ENCODE data around the gene IGSF3. TPM values are rescaled to one million over a fixed set of nuclear protein-coding genes. Genes with fewer than 3 reads are reported as not detected.

The IGSF3 gene
- total and polyA plus RNA-seq, 9 donors: 0.38 to 2.1 (median 1.0) TPM

DNA sequence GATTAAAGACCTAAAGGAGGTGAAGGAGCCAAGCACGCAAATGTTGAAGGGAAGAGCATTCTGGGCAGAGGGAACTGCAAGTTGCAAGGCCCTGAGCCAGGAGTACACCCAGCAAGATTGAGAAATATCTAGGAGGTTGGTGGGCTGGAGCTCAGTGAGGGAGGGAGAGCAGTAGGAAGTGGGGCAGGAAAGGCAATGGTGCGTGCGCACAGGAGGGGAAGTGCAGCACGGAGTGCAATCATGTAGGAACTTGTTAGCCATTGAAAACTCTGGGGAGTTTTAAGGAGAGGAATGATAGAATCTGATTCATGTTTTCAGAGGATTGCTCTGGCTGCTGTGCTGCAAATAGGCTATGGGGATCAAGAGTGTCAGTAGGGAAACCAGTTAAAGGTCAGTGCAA lies 13.2 kb upstream of the IGSF3 start:
- intact Hi-C loops (cut with DNase I): no loop called here
- no peak for TF ChIP-seq POLR2A (IDR thresholded peaks at IDR 0.05)
- no peak for TF ChIP-seq EP300 (IDR thresholded peaks at IDR 0.05)
- TF ChIP-seq, protein P1, sequence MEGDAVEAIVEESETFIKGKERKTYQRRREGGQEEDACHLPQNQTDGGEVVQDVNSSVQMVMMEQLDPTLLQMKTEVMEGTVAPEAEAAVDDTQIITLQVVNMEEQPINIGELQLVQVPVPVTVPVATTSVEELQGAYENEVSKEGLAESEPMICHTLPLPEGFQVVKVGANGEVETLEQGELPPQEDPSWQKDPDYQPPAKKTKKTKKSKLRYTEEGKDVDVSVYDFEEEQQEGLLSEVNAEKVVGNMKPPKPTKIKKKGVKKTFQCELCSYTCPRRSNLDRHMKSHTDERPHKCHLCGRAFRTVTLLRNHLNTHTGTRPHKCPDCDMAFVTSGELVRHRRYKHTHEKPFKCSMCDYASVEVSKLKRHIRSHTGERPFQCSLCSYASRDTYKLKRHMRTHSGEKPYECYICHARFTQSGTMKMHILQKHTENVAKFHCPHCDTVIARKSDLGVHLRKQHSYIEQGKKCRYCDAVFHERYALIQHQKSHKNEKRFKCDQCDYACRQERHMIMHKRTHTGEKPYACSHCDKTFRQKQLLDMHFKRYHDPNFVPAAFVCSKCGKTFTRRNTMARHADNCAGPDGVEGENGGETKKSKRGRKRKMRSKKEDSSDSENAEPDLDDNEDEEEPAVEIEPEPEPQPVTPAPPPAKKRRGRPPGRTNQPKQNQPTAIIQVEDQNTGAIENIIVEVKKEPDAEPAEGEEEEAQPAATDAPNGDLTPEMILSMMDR (IDR thresholded peaks at IDR 0.05): no peak
- Histone ChIP-seq H3K4me1 (ENCODE audit: insufficient read depth) (no peaks in the 10 kb centered on the region), H3K4me3 (no peak overlapping the region), H3K9me3 (no peaks in the 10 kb centered on the region), H3K27me3 (no peaks in the 10 kb centered on the region), H3K27ac (no peak overlapping the region), H3K36me3 (no peaks in the 10 kb centered on the region)
- no peak for DNase-seq
- 90 to 92% (median 91%) methylated on average over 4 of the region's 4 CpGs for WGBS, 3 donors

DNA sequence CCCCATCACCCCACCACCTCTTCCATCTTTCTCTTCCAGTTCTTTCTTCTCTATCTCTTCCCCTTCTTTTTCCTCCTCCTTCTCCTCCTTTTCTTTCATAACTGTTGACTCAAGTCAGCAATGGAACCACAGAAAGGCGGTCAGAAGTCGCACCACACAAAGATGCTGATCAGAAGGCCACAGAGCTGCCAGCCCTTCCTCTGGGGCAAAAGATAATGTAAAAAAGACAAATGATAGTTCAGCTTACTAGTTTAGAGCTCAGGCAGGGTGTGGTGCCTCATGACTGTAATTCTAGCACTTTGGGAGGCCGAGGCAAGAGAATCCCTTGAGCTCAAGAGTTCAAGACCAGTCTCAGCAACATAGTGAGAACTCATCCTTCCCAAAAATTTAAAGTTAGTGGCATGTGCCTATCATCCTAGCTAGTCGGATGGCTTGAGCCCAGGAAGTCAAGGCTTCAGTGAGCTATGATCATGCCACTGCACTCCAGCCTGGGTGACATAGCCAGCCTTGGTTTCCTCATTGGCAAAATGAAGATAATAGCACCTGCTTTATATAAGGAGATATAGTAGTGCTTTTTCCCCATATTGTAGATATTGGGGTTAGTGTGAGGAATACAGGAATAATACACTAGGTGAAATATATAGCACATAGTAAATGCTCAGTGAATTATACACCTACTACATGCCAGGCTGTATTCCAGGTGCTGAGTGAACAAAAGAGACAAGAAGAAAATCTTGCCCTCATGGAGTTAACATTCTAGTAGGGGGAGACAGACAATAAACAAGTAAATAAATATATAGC lies 12.5 kb upstream of the IGSF3 start:
- no peaks in the 10 kb centered on the region for H3K9me3 ChIP-seq
- H3K27me3 ChIP-seq: no peaks in the 10 kb centered on the region
- H3K36me3 ChIP-seq: no peaks in the 10 kb centered on the region
- 91 to 95% (median 94%) methylated on average over 4 of the region's 4 CpGs for WGBS, 3 donors
- no peak overlapping the region for H3K27ac ChIP-seq
- intact Hi-C loops (cut with DNase I): no loop called here
- TF ChIP-seq EP300 (IDR thresholded peaks at IDR 0.05): no peak
- no peak for TF ChIP-seq POLR2A (IDR thresholded peaks at IDR 0.05)
- TF ChIP-seq, protein P1 (IDR thresholded peaks at IDR 0.05): no peak
- DNase-seq: no peak
- no peak overlapping the region for H3K4me3 ChIP-seq
- H3K4me1 ChIP-seq (ENCODE audit: insufficient read depth): no peaks in the 10 kb centered on the region

DNA sequence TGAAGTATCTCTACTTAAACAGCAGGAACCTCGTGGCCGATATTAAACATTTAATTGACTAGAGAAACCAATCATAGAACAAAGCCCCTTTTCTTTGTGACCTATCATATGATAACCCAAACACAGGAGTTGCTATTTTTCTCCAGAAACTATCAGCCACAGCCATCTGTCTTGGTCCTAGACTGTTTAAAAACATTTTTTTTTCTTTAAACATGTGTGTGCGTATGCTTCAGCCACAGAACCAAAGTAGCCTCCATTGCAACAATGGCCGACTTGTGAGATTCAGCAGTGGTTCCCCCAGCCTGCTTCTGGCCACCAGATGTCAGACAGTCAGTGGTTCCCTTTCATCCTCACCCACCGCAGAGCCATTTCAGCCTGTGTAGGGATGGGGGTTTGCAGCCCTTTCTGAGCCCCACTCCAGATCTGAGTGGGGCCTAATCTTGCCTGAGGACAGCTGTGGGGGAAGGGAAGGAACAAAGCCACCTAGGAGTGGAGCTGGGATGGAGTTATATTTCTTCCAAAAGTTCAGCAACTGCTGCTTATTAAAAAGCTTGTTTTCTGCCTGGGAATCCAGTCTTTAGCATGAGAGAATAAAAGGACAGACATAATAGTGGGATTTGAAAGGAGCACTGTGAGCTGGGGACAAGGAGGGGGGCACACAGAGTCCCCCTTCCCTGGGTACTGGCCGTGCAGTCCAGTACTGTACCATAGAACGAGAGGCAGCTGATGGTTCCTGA lies 11.7 kb upstream of the IGSF3 start:
- H3K9me3 ChIP-seq: no peaks in the 10 kb centered on the region
- intact Hi-C loops (cut with DNase I): no loop called here
- no peaks in the 10 kb centered on the region for H3K4me1 ChIP-seq (ENCODE audit: insufficient read depth)
- no peaks in the 10 kb centered on the region for H3K27me3 ChIP-seq
- H3K36me3 ChIP-seq: no peaks in the 10 kb centered on the region
- H3K27ac ChIP-seq: no peak overlapping the region
- DNase-seq: no peak
- H3K4me3 ChIP-seq: no peak overlapping the region
- 60 to 72% (median 61%) methylated on average over 7 of the region's 7 CpGs for WGBS, 3 donors
- TF ChIP-seq EP300 (IDR thresholded peaks at IDR 0.05) (no peak), POLR2A (IDR thresholded peaks at IDR 0.05) (no peak)
- TF ChIP-seq, protein P1 (IDR thresholded peaks at IDR 0.05): no peak

DNA sequence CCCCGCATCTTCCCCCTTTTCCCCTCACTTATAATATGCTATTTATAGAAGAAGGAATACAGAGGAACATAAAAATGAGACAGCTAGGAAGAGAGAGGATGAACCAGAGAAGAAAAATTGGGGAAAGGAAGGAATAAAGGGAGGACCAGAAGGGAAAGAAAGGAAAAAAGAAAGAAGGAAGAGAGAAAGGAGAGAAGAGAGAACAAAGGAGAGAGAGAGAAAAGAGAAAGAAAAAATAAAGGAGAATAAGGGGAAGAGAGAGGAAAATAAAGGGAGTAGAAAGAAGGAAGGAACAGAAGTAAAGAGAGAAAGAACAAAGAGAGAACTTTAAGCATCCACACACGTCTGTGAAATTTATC lies 11.2 kb upstream of the IGSF3 start:
- intact Hi-C loops (cut with DNase I): no loop called here
- no peak for DNase-seq
- TF ChIP-seq, protein P1 (IDR thresholded peaks at IDR 0.05): no peak
- TF ChIP-seq POLR2A (IDR thresholded peaks at IDR 0.05) (no peak), EP300 (IDR thresholded peaks at IDR 0.05) (no peak)

More for the DNA sequence above, 11.2 kb upstream of the IGSF3 start:
- H3K4me3 ChIP-seq: no peak overlapping the region
- H3K27ac ChIP-seq: no peak overlapping the region
- no peaks in the 10 kb centered on the region for H3K4me1 ChIP-seq (ENCODE audit: insufficient read depth)
- H3K9me3 ChIP-seq: no peaks in the 10 kb centered on the region
- no peaks in the 10 kb centered on the region for H3K36me3 ChIP-seq
- 51 to 72% (median 56%) methylated on average over 2 of the region's 2 CpGs for WGBS, 3 donors
- no peaks in the 10 kb centered on the region for H3K27me3 ChIP-seq
